Measurements from ENCODE around the gene MAGED1.

DNA sequence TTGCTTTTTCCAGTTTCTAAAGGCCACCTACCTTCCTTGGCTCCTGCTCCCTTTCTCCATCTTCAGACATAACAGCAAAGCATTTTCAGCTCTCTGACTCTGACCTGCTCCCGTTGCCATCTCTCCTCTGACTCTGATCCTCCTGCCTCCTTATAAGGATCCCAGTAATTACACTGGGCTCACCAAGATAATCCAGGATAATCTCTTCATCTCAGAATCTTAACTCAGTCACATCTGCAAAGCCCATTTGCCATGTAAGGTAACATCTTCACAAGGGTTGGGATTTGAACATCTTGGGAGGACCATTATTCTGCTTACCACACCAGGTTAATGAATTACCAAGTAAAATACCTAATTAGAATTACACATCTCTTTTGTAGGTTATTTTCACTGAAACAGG lies 41.3 kb upstream of the MAGED1 start:
- TF ChIP-seq, protein P1, sequence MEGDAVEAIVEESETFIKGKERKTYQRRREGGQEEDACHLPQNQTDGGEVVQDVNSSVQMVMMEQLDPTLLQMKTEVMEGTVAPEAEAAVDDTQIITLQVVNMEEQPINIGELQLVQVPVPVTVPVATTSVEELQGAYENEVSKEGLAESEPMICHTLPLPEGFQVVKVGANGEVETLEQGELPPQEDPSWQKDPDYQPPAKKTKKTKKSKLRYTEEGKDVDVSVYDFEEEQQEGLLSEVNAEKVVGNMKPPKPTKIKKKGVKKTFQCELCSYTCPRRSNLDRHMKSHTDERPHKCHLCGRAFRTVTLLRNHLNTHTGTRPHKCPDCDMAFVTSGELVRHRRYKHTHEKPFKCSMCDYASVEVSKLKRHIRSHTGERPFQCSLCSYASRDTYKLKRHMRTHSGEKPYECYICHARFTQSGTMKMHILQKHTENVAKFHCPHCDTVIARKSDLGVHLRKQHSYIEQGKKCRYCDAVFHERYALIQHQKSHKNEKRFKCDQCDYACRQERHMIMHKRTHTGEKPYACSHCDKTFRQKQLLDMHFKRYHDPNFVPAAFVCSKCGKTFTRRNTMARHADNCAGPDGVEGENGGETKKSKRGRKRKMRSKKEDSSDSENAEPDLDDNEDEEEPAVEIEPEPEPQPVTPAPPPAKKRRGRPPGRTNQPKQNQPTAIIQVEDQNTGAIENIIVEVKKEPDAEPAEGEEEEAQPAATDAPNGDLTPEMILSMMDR (conservative IDR thresholded peaks at IDR 0.05; ENCODE audit: low read depth, low read length): no peak
- no peak for TF ChIP-seq EZH2 (IDR thresholded peaks at IDR 0.05; ENCODE audit: low read length, unreplicated experiment)
- TF ChIP-seq EZH2phosphoT487 (IDR thresholded peaks at IDR 0.05; ENCODE audit: borderline replicate concordance, low read length): no peak
